Tibial nerve (tissue), 4 donors: ENCODE measurements around the gene ANKRD30A. TPM values are rescaled to one million over a fixed set of nuclear protein-coding genes. Genes with fewer than 3 reads are reported as not detected.

Experiments used
- DNase-seq, 2 donors: peaks; one replicate each; pipeline ENCODE4 v3.0.0-alpha.2; 2019; ENCODE audit warnings: low spot score in 2 of 2
- H3K27ac ChIP-seq, 4 donors: fragments of 200-600 bp; sonication (generic) in 3 of 4; one replicate each; pipeline ENCODE4 v1.5.1; 2017 to 2019; ENCODE audit warnings: mild to moderate bottlenecking in 1 of 4
- H3K27me3 ChIP-seq, 2 donors: fragments of 200-600 bp; sonication (generic) in 1 of 2; one replicate each; pipeline versions ENCODE4 v1.5.1 to v1.6.0; 2017 to 2019
- H3K36me3 ChIP-seq, 3 donors: fragments of 200-600 bp; sonication (generic); one replicate each; pipeline ENCODE4 v1.5.1; 2018 to 2019
- H3K4me1 ChIP-seq, 4 donors: fragments of 200-600 bp; sonication (generic) in 3 of 4; one replicate each; pipeline ENCODE4 v1.5.1; 2017 to 2019
- H3K4me3 ChIP-seq, 4 donors: fragments of 200-600 bp; sonication (generic) in 3 of 4; one replicate each; pipeline ENCODE4 v1.5.1; 2017 to 2019; ENCODE audit warnings: mild to moderate bottlenecking in 1 of 4, moderate library complexity in 1 of 4
- H3K9me3 ChIP-seq, 4 donors: fragments of 200-600 bp; sonication (generic) in 3 of 4; one replicate each; pipeline ENCODE4 v1.5.1; 2017 to 2019
- EP300 ChIP-seq, 2 donors: sonication (generic); formaldehyde crosslinking; IDR thresholded peaks; one replicate each; pipeline ENCODE4 v1.6.1; 2017; ENCODE audit warnings: antibody characterized with exemption in 2 of 2, mild to moderate bottlenecking in 1 of 2
- POLR2A ChIP-seq, 2 donors: fragments of 450-650 bp; IDR thresholded peaks; one replicate each; pipeline ENCODE4 v1.6.1; 2017; ENCODE audit warnings: antibody characterized with exemption in 2 of 2, mild to moderate bottlenecking in 2 of 2, moderate library complexity in 2 of 2
- WGBS, 2 donors: methylation state at CpG; one replicate each; pipeline ENCODE4 v1.1.5; 2018; 5-methylcytosine and 5-hydroxymethylcytosine counted together
- total RNA-seq, 4 donors: library from RNA; depleted of rRNA; stranded (reverse); fragments of >200 nt; gene quantifications; one replicate each; pipeline ENCODE4 v1.1.0, GENCODE V29; 2016
- TF ChIP-seq, protein P1 (sequence below), 5 experiments: fragments of 200-600 bp in 3 of 5; fragments of 450-650 bp in 2 of 5; sonication (generic) in 3 of 5; IDR thresholded peaks; one replicate each; pipeline ENCODE4 v1.5.1; 2016 to 2019; ENCODE audit warnings: antibody characterized with exemption in 5 of 5, mild to moderate bottlenecking in 3 of 5, moderate library complexity in 2 of 5

ANKRD30A gene
- total RNA-seq, 4 donors from 2014 or later = under 0.01 to 0.22 TPM; not detected in 2

GRCh38 chr10:37268266-37268665 is 142.9 kb downstream of the ANKRD30A start:
- no peaks in the 10 kb centered on the region for H3K4me1 ChIP-seq
- 62 to 65% methylated on average over 3 of the region's 3 CpGs for WGBS, 2 donors
- no peaks in the 10 kb centered on the region for H3K36me3 ChIP-seq

DNA sequence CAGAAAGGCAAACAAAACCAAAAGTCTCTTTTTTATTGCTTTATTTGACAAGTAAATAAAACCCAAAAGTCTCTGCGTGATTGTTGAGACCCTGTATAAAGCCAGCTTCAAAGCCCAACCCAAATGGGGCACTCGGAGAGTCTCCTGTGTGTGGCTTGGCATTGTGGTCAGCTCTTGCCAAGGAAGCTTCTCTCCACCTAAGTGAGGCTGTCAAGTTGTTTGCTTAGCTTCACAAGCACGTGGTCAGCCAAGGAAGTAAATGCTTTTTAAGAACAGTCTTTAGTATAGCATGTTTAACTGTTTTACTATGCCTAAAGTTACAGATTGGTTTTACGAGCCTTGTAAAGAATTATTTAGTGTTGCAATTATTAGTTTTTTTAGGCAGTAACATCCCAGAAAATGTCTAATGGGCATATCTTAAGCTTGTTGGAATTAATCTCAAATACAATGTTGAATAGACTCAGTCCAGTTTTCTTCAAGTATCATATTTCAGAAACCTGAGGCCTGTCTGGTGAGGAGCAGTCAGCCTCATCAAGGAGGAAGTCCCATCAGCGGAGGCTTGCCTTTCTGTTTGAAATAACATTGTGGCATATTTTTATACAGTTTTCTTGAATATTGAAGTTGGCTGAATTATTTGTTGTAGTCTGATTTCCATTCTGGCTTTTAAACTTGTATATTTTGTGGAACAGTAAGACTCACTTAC is 144.3 kb downstream of the ANKRD30A start:
- WGBS, 2 donors = 66 to 74% methylated on average over 5 of the region's 5 CpGs
- Histone ChIP-seq H3K36me3 (no peaks in the 10 kb centered on the region), H3K4me1 (no peaks in the 10 kb centered on the region), H3K27me3 (no peaks in the 10 kb centered on the region), H3K4me3 (no peak overlapping the region), H3K27ac (no peak overlapping the region), H3K9me3 (no peaks in the 10 kb centered on the region)
- DNase-seq = no peak
- no peak for TF ChIP-seq POLR2A (IDR thresholded peaks at IDR 0.05)
- TF ChIP-seq, protein P1, sequence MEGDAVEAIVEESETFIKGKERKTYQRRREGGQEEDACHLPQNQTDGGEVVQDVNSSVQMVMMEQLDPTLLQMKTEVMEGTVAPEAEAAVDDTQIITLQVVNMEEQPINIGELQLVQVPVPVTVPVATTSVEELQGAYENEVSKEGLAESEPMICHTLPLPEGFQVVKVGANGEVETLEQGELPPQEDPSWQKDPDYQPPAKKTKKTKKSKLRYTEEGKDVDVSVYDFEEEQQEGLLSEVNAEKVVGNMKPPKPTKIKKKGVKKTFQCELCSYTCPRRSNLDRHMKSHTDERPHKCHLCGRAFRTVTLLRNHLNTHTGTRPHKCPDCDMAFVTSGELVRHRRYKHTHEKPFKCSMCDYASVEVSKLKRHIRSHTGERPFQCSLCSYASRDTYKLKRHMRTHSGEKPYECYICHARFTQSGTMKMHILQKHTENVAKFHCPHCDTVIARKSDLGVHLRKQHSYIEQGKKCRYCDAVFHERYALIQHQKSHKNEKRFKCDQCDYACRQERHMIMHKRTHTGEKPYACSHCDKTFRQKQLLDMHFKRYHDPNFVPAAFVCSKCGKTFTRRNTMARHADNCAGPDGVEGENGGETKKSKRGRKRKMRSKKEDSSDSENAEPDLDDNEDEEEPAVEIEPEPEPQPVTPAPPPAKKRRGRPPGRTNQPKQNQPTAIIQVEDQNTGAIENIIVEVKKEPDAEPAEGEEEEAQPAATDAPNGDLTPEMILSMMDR (IDR thresholded peaks at IDR 0.05) = no peak

More at GRCh38 chr10:37268266-37268665, 142.9 kb downstream of the ANKRD30A start:
- no peak overlapping the region for H3K4me3 ChIP-seq
- TF ChIP-seq, protein P1 (IDR thresholded peaks at IDR 0.05) = no peak
- TF ChIP-seq EP300 (IDR thresholded peaks at IDR 0.05) (no peak), POLR2A (IDR thresholded peaks at IDR 0.05) (no peak)
- no peaks in the 10 kb centered on the region for H3K27me3 ChIP-seq
- H3K27ac ChIP-seq = no peak overlapping the region
- H3K9me3 ChIP-seq = no peaks in the 10 kb centered on the region
- DNase-seq = no peak

GRCh38 chr10:37275216-37275777 is 149.9 kb downstream of the ANKRD30A start:
- no peak overlapping the region for H3K27ac ChIP-seq
- no peaks in the 10 kb centered on the region for H3K27me3 ChIP-seq
- WGBS, 2 donors = 96% methylated on average over 4 to 10 of the region's 17 CpGs
- H3K9me3 ChIP-seq = peaks cover 0 to 11% (median 0%) of the 10 kb centered on the region in 4 donors
- no peak for DNase-seq
- no peaks in the 10 kb centered on the region for H3K36me3 ChIP-seq
- no peaks in the 10 kb centered on the region for H3K4me1 ChIP-seq
- H3K4me3 ChIP-seq = no peak overlapping the region
- TF ChIP-seq EP300 (IDR thresholded peaks at IDR 0.05) (no peak), POLR2A (IDR thresholded peaks at IDR 0.05) (no peak)
- TF ChIP-seq, protein P1 (IDR thresholded peaks at IDR 0.05) = no peak

DNA sequence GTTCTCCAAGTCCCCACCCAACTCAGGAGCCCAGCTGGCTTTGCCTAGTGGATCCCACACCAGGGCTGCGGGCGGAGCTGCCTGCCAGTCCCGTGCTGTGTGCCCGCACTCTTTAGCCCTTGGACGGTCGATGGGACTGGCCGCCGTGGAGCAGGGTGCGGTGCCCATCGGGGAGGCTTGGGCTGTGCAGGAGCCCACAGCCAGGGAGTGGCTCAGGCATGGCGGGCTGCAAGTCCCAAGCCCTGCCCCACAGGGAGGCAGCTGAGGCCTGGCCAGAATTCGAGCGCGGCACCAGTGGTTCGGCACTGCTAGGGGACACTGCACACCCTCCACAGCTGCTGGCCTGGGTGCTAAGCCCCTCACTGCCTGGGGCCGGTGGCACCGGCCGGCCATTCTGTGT is 159.7 kb downstream of the ANKRD30A start:
- no peaks in the 10 kb centered on the region for H3K27me3 ChIP-seq
- H3K4me1 ChIP-seq = no peaks in the 10 kb centered on the region
- no peak for DNase-seq
- no peaks in the 10 kb centered on the region for H3K36me3 ChIP-seq
- no peak for TF ChIP-seq EP300 (IDR thresholded peaks at IDR 0.05)
- no peak for TF ChIP-seq POLR2A (IDR thresholded peaks at IDR 0.05)
- TF ChIP-seq, protein P1 (IDR thresholded peaks at IDR 0.05) = no peak
- 92 to 95% methylated on average over 7 to 15 of the region's 18 CpGs for WGBS, 2 donors
- no peak overlapping the region for H3K27ac ChIP-seq
- peaks cover 0 to 36% (median 0%) of the 10 kb centered on the region in 4 donors for H3K9me3 ChIP-seq
- H3K4me3 ChIP-seq = no peak overlapping the region

DNA sequence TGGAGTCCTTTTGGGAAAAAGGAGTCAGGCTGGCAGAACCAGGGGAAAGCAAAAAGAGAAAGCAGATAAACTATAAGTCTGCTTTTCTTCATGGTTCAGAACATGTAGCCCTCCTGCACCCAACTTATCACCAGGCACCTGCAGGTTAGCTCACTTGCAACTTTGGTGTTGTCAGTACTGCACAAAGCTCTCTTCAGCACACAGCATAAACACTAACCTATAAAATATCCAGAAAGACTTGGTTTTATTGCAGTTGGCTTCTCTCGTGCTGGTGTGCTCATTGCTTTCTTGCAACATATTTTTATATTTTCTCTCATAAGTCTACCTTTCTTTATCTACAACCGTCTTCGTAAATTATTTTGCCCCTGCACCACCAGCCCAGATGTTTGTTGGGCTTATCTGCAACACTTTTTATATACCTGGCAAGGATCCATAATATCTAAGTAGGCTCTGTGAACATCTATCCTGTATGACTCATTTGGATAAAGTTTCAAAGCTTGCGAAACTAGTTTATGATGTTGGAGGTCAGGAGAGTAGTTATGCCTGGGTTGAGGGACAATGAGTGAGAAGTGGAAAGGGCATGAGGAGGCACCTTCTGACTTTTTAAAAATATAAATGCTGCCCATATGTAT is 164.6 kb downstream of the ANKRD30A start:
- DNase-seq = no peak
- no peak overlapping the region for H3K27ac ChIP-seq
- no peaks in the 10 kb centered on the region for H3K4me1 ChIP-seq
- WGBS, 2 donors = 72 to 83% methylated on average over 4 of the region's 4 CpGs
- H3K4me3 ChIP-seq = no peak overlapping the region
- no peak for TF ChIP-seq EP300 (IDR thresholded peaks at IDR 0.05)
- TF ChIP-seq, protein P1 (IDR thresholded peaks at IDR 0.05) = no peak
- TF ChIP-seq POLR2A (IDR thresholded peaks at IDR 0.05) = no peak
- peaks cover 0 to 39% (median 0%) of the 10 kb centered on the region in 4 donors for H3K9me3 ChIP-seq
- H3K27me3 ChIP-seq = no peaks in the 10 kb centered on the region
- H3K36me3 ChIP-seq = no peaks in the 10 kb centered on the region
